ENCODE results near the gene TMC1. TPM values are rescaled to one million over a fixed set of nuclear protein-coding genes. Genes with fewer than 3 reads are reported as not detected.

TMC1 gene
- total RNA-seq, 2 experiments from 2014 or later = not detected

DNA sequence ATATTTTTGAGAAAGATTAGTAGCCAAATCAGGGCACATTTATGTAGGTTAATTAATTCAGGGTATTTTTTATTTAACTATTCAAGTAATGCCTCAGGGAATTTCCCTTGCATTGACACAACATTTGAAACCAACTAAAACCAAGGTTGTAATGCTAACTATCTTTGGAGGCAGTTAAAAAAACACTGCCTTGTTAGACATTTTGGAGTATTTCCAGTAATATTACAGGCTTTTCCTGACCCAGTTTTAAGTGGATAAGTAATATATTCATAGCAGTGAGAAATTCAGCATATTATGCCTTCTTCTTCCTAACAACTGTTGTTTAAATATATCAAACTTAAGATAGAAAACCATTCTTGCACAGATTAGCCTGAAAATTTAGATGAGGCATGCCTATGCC lies 175.1 kb downstream of the TMC1 start:
- Mint-ChIP-seq H3K36me3 (no peaks in the 10 kb centered on the region), H3K9me3 (no peaks in the 10 kb centered on the region), H3K4me1 (no peaks in the 10 kb centered on the region), H3K27ac (no peak overlapping the region), H3K4me3 (no peak overlapping the region), H3K27me3 (peaks cover 8% of the 10 kb centered on the region)
- ATAC-seq (ENCODE audit: low read depth) (no peak), DNase-seq (no peak)
- POLR2A ChIA-PET = no interaction called here

GRCh38 chr9:72701510-72701909 lies 180.1 kb downstream of the TMC1 start:
- Mint-ChIP-seq H3K9me3 (no peaks in the 10 kb centered on the region), H3K27me3 (no peaks in the 10 kb centered on the region), H3K4me3 (no peak overlapping the region), H3K4me1 (no peaks in the 10 kb centered on the region), H3K36me3 (no peaks in the 10 kb centered on the region), H3K27ac (no peak overlapping the region)
- DNase-seq (no peak), ATAC-seq (ENCODE audit: low read depth) (no peak)
- POLR2A ChIA-PET = no interaction called here

DNA sequence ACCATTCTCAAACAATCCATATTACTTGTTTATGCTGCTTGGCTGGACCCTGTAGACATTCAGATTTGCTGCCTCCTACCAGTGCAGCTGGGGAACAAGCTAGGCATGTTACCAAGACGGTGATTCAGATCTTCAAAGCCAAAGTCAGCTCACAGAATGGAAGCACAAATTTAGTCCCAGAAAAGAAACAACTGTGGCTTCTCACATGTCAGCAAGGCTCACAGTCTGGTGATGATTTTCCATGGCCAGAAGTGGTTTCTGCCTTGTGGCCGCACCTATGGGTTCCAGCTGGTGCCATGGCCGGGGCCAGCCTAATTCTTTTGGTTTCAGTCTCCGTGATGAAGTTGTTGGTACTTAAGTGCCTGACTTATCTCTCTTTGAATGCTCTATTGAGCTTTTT lies 182.2 kb downstream of the TMC1 start:
- ATAC-seq (ENCODE audit: low read depth) = no peak
- no peak overlapping the region for H3K4me3 Mint-ChIP-seq
- no peaks in the 10 kb centered on the region for H3K9me3 Mint-ChIP-seq
- no peak for DNase-seq
- no peaks in the 10 kb centered on the region for H3K27me3 Mint-ChIP-seq
- POLR2A ChIA-PET = no interaction called here
- H3K4me1 Mint-ChIP-seq = no peaks in the 10 kb centered on the region
- no peak overlapping the region for H3K27ac Mint-ChIP-seq
- no peaks in the 10 kb centered on the region for H3K36me3 Mint-ChIP-seq

DNA sequence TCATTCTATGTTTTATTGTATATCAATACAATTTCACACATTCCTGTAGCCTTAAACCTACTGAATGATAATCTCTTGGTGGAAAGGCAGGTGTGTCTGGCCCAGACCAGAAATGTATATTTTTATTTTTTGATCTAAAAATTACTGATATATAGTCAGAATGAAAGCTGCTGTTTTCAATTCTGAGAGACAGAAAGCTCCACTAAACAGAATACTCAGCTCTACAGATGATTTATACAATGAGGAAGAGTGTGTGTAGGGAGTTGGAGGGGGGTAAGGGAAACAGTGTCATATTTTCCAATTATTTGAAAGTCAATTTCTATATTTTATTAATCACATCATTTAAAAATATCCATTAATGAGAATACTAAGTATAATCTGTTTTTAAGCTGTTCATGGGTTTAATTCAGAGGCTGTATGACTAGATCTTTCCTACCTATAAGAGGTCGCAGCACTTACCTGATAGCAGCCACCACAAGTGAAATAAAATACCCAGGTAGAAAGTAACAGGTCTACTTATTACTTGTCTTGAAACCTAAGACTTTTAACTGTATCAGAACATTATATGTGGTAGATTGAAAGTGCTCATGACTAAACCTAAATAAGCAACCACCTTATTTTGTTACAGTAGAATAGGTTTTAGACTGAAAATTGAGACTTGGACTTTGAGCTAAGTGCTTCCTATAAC lies 183.4 kb downstream of the TMC1 start:
- DNase-seq = no peak
- Mint-ChIP-seq H3K9me3 (no peaks in the 10 kb centered on the region), H3K36me3 (no peaks in the 10 kb centered on the region), H3K27ac (no peak overlapping the region), H3K27me3 (no peaks in the 10 kb centered on the region), H3K4me1 (no peaks in the 10 kb centered on the region), H3K4me3 (no peak overlapping the region)
- no peak for ATAC-seq (ENCODE audit: low read depth)
- POLR2A ChIA-PET = no interaction called here

- no peak overlapping the region for H3K4me3 Mint-ChIP-seq
- no peak for ATAC-seq (ENCODE audit: low read depth)
- H3K27ac Mint-ChIP-seq = no peak overlapping the region
- no peak for DNase-seq
- no peaks in the 10 kb centered on the region for H3K4me1 Mint-ChIP-seq
- peaks cover 3% of the 10 kb centered on the region for H3K27me3 Mint-ChIP-seq
- no peaks in the 10 kb centered on the region for H3K9me3 Mint-ChIP-seq
- H3K36me3 Mint-ChIP-seq = no peaks in the 10 kb centered on the region
- POLR2A ChIA-PET = no interaction called here
Observed at GRCh38 chr9:72718503-72718902, 197.1 kb downstream of the TMC1 start.

DNA sequence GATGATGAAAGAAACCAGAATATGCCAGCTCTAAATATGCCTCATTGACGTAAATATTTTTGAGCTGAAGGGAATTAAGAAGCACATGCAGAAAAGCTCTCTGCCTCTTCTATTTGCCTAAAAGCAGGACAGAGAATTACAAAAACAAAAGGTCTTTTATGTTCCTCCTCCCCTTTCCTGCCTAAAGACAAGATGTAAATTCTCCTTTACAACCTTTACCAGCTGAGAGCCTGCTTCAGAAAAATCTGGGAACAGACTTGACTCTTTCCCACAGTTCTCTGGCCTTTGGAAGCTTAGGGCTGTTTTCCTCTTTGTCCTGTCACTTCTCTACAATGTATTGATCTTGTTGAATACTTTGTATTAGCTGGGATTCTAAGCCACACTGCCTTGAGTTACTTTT lies 199.7 kb downstream of the TMC1 start:
- no peak overlapping the region for H3K4me3 Mint-ChIP-seq
- no peaks in the 10 kb centered on the region for H3K36me3 Mint-ChIP-seq
- no peak overlapping the region for H3K27ac Mint-ChIP-seq
- H3K9me3 Mint-ChIP-seq = no peaks in the 10 kb centered on the region
- no peak for DNase-seq
- H3K27me3 Mint-ChIP-seq = peaks cover 3% of the 10 kb centered on the region
- no peak for ATAC-seq (ENCODE audit: low read depth)
- H3K4me1 Mint-ChIP-seq = no peaks in the 10 kb centered on the region
- POLR2A ChIA-PET = no interaction called here

DNA sequence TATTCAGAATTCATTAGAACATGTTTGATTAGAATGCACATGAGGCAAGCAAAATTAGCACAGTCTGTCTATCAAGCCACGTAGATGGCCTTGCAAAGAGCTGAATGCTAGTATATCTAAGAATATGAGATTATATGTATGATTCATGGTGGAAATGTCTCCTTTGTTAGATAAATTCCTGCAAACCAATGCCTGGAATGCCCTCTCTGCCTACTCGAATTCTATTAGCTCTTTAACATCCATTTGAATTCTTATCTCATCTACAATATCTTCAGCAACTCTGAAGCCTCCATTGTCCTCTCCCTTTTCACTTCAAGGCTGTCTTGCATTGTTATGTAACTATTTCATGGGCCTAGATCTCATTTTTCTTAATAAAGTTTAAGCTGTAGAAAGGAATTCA lies 205.5 kb downstream of the TMC1 start:
- Mint-ChIP-seq H3K27ac (no peak overlapping the region), H3K4me1 (no peaks in the 10 kb centered on the region), H3K36me3 (no peaks in the 10 kb centered on the region), H3K27me3 (peaks cover 10% of the 10 kb centered on the region), H3K4me3 (no peak overlapping the region), H3K9me3 (no peaks in the 10 kb centered on the region)
- ATAC-seq (ENCODE audit: low read depth) = no peak
- POLR2A ChIA-PET = no interaction called here
- DNase-seq = no peak

DNA sequence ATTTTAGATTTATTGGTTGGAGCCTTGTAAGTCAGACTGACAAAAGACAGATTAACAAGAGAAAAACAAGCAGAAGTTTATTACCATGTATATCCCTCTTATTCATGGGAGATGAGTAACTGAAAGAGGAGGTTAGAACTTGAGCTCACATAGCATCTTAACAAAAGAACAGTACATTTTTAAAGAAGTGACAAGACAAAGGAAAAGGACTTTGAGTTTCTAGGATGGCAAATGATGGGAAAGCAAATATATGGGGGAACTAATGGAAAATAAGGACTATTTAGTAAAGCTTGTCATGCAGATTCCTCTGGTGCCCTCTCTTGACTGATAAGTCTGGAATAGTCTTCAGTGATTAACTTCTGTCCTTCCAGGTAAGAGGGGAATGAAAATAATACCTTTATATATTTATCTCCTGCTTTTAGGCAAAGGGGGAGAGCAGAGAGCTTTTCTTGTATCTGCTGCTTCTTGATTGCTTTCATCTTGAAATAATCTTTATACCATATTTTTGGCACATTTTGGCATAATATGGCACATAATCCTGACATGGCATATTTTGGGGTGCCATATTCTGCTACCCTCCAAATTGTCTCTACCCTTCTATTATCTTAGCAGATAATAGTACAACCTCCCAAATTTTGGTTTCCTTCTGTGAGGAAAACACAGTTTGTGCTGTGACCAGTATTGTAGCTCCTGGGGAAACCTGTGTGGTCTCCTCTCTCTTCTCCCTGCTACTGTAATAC lies 206.8 kb downstream of the TMC1 start:
- peaks cover 10% of the 10 kb centered on the region for H3K27me3 Mint-ChIP-seq
- POLR2A ChIA-PET = no interaction called here
- ATAC-seq (ENCODE audit: low read depth) (no peak), DNase-seq (no peak)
- no peaks in the 10 kb centered on the region for H3K4me1 Mint-ChIP-seq
- no peaks in the 10 kb centered on the region for H3K36me3 Mint-ChIP-seq
- no peak overlapping the region for H3K4me3 Mint-ChIP-seq
- H3K9me3 Mint-ChIP-seq = no peaks in the 10 kb centered on the region
- no peak overlapping the region for H3K27ac Mint-ChIP-seq

DNA sequence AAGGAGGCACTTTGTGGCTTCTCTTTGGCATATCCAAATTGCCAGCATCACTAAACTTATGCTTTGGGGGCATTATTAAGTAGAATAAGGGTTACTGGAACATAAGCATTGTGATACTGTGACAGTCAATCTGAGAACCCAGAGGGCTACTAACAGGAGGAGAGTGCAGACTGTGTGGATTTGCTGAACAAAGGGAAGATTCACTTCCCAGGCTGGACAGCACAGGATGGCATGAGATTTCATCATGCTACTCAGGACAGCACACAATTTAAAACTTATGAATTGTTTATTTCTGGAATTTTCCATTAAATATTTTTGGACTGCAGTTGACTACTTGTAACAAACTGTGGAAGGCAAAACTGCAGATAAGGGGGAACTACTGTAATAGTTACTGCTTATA lies 212.5 kb downstream of the TMC1 start:
- Mint-ChIP-seq H3K4me3 (no peak overlapping the region), H3K9me3 (no peaks in the 10 kb centered on the region), H3K36me3 (no peaks in the 10 kb centered on the region), H3K27me3 (peaks cover 2% of the 10 kb centered on the region), H3K4me1 (no peaks in the 10 kb centered on the region), H3K27ac (no peak overlapping the region)
- ATAC-seq (ENCODE audit: low read depth) (no peak), DNase-seq (no peak)
- POLR2A ChIA-PET = no interaction called here

- Mint-ChIP-seq H3K27me3 (no peaks in the 10 kb centered on the region), H3K4me1 (no peaks in the 10 kb centered on the region), H3K36me3 (no peaks in the 10 kb centered on the region), H3K9me3 (no peaks in the 10 kb centered on the region), H3K27ac (no peak overlapping the region), H3K4me3 (no peak overlapping the region)
- POLR2A ChIA-PET = no interaction called here
- DNase-seq (no peak), ATAC-seq (ENCODE audit: low read depth) (no peak)
Observed at GRCh38 chr9:72734631-72735030, 213.2 kb downstream of the TMC1 start.

DNA sequence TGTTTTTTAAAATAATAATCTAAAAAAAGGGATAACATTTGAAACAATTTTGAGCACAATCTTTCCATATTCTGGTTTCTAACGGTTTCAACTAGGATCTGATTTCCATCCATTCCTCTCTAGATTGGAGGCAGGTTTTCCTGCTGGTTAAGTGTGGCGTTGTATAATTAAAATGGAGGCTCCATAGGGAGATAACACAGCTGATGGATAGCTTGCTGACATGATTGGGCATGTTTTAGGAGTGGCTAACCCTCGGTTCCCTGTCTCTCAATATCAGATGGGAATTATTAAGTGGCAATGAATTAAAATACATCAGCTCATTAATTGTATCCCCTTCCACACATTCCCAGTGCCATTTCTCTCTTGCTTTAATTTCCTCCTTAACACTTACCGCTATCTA lies 222.4 kb downstream of the TMC1 start:
- Mint-ChIP-seq H3K27ac (no peak overlapping the region), H3K36me3 (no peaks in the 10 kb centered on the region), H3K9me3 (no peaks in the 10 kb centered on the region), H3K27me3 (no peaks in the 10 kb centered on the region), H3K4me1 (no peaks in the 10 kb centered on the region), H3K4me3 (no peak overlapping the region)
- ATAC-seq (ENCODE audit: low read depth) (no peak), DNase-seq (no peak)
- POLR2A ChIA-PET = no interaction called here

DNA sequence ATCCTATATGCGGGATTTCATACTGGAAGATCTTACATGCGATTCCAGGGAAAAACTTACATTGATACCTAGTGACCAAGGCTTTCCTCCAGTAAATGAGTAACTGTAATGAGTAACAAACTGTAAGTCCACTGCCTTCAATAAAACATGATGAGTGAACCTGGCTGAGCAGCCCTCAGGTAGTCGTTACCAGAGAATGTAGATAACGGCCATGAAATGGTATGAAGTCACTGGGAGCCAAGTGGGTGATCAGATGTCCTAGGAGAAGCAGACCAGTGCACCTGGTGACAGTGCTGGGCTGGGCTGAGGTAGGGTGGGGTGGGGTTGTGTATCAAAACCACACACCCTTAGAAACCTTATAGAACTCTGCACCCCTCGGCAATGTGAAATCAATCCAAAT lies 227.9 kb downstream of the TMC1 start:
- Mint-ChIP-seq H3K9me3 (no peaks in the 10 kb centered on the region), H3K4me3 (no peak overlapping the region), H3K27me3 (no peaks in the 10 kb centered on the region), H3K4me1 (no peaks in the 10 kb centered on the region), H3K36me3 (no peaks in the 10 kb centered on the region), H3K27ac (no peak overlapping the region)
- POLR2A ChIA-PET = no interaction called here
- no peak for ATAC-seq (ENCODE audit: low read depth)
- no peak for DNase-seq

- DNase-seq (no peak), ATAC-seq (ENCODE audit: low read depth) (no peak)
- Mint-ChIP-seq H3K36me3 (no peaks in the 10 kb centered on the region), H3K4me1 (no peaks in the 10 kb centered on the region), H3K4me3 (no peak overlapping the region), H3K27ac (no peak overlapping the region), H3K9me3 (no peaks in the 10 kb centered on the region), H3K27me3 (no peaks in the 10 kb centered on the region)
- POLR2A ChIA-PET = no interaction called here
Observed at GRCh38 chr9:72751541-72751940, 230.1 kb downstream of the TMC1 start.

DNA sequence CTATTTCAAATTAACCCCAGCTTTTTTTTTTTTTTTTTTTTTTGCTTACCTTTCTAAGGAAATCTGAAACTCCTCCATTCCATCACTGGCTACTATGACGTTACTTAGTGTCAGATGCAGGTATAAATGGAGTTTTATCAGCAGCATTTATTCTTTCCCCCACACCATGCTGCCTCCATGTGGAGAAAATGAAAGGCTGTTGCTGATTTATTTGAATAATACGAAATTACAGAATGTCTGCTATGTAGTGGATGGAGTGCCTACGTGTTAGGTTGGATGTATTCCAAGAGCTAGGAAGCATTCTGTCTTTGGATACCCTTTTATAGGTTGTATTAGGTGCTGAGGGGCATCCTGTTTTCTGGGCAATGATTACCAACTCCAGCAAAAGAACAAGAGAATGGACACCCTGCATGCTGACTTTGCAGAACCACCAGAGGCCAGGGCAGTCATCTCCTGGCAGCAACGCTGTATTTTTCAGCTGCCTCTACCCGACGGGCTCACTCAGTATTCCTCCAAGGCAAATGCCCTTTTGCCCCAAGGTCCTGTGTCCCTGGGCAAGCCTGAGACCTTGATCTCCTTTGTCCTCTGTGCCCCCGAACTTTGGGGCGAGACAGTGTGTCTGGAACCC lies 232.0 kb downstream of the TMC1 start:
- H3K4me1 Mint-ChIP-seq = no peaks in the 10 kb centered on the region
- ATAC-seq (ENCODE audit: low read depth) (no peak), DNase-seq (no peak)
- POLR2A ChIA-PET = no interaction called here
- no peaks in the 10 kb centered on the region for H3K36me3 Mint-ChIP-seq
- no peak overlapping the region for H3K27ac Mint-ChIP-seq
- no peak overlapping the region for H3K4me3 Mint-ChIP-seq
- peaks cover 1% of the 10 kb centered on the region for H3K27me3 Mint-ChIP-seq
- no peaks in the 10 kb centered on the region for H3K9me3 Mint-ChIP-seq
